C1 segment of cervical spinal cord (tissue), 14 donors: ENCODE measurements around the gene ABHD6.
"Not testable (repeated sequence)": the region's sequence is repeated elsewhere in the genome, so short reads cannot be mapped to it uniquely, and the experiment has no call there.

Experiments used
- DNase-seq, 14 donors: peaks; one replicate each; lab custom pipeline; 2025; lab: John Stamatoyannopoulos, UW

The ABHD6 gene

DNA sequence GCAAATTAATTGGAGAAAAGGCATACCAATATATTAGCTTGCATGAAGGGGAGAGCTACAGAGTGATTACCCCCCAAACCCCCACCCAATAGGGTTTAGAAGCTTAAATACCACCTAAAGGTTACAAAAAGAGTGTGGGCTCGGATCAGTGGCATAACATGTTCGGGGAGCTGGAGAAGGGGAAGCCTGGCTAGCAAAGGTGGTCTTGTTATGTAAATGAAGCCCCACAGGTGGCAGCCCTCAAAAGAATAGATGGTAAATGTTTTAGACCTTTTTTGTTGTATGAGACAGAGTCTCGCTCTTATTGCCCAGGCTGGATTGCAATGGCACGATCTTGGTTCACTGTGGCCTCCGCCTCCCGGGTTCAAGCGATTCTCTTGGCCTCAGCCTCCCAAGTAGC lies 84.2 kb downstream of the ABHD6 start:
- no peak for DNase-seq

DNA sequence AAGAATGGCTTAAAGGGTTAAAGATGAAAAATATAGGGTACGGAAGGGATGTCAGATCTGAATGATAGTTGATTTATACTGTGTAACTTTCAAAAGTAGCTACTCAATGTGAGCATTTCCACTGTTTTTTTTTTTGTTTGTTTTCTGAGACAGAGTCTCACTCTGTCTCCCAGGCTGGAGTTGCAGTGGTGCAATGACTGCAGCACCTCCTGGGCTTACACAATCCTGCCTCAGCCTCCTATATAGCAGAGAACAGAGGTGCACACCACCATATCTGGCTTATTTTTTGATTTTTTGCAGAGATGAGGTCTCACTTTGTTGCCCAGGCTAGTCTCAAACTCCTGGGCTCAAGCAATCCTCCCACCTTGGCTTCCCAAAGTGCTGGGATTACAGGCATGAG lies 85.2 kb downstream of the ABHD6 start:
- DNase-seq = no peak

DNA sequence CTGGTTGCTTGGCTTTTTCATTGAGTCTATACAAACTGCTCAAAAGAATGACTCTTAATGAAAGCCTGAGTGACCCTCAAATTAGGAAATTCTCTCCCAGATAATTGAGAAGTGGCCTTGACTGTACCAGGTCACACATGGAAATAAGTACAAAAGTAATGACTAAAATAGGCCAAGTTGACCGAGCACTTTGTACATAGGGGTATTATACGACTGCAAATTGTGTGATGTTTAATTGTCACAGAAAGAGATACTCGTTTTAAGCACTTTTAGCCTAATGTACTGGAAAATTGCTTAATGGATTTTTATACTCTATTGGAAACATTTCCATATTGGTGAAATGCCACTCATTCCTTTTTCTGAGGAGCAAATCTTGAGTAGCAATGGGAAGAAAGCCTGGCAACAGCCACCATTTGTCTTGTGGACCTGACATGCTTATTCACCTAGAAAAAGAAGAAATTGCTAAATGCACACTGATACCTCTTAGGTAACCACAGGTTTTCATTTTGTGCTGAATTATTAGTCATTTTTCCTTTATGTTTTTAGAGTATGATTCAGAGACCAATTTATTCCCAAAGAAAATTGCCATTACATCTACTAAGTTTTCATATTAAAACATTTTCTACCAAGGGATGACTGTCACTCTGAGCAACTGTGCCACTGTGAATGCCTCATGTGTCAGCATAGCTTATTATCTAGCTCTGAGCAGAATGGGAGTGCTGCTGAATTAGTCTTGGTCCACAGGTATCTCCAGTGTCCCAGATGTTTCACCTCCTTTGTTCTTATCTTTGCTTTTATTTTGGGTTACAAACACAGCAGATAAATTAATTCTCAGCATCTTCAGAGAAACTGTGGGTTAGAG lies 86.2 kb downstream of the ABHD6 start:
- no peak for DNase-seq

DNA sequence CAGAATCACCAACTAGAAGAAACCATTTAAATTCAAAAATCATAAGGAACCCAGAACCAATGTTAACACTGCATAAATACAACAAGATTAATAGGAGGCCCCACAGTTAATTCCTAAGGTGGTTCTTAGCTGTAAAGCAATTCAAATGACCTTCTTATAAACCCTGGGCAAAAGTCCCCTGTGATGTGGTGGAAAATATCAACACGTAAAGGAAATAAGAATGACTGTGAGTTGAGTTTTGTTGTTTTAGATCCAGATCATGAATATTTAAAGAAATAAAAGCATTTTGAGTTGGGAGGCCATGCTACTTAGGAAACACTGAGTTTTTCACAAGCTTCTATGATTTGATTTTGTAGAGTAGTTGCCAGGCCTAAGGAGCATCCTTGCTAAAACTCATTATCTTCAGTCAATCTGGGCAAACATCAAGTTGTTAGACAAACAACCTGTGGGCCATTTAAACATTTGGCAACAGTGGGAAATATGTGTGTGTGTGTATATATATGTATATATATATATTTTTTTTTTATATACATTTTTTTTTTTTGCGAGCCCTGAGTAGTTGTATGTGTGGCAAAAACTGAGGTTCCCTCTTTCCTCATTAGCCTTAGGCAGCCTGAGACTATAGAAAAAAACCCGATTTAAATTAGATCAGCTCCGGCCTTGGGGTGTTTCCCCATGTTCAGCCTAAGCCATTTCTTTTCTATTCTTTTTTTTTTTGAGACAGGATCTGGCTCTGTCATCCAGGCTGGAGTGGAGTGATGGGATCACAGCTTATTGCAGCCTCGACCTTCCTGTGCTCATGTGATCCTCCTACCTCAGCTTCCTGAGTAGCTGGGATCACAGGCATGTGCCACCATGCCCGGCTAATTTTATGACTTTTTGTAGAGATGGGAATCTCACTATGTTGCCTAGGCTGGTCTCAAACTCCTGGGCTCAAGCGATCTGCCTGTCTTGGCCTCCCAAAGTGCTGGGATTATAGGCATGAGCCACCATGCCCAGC lies 87.1 kb downstream of the ABHD6 start:
- DNase-seq = no peak

DNA sequence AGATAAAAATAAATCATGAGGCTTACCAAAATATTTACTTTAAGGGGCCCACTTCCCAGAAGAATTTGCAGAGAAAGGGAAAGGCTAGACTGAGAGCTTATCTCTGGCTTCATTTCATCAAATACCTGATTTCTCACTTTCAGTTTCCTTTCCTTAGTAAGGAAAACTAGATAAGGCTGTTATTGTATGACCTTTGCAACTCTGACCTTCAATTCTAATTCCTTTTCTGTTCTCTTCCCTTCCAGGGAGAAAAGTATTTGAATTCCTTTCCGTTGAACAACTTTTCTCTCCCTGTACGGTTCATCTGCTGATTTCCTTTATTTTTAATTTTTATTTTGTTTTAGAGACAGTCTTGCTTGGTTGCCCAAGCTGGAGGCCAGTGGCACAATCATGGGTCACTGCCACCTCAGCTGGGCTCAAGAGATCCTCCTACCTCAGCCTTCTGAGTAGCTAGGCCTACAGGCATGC lies 88.0 kb downstream of the ABHD6 start:
- no peak for DNase-seq

DNA sequence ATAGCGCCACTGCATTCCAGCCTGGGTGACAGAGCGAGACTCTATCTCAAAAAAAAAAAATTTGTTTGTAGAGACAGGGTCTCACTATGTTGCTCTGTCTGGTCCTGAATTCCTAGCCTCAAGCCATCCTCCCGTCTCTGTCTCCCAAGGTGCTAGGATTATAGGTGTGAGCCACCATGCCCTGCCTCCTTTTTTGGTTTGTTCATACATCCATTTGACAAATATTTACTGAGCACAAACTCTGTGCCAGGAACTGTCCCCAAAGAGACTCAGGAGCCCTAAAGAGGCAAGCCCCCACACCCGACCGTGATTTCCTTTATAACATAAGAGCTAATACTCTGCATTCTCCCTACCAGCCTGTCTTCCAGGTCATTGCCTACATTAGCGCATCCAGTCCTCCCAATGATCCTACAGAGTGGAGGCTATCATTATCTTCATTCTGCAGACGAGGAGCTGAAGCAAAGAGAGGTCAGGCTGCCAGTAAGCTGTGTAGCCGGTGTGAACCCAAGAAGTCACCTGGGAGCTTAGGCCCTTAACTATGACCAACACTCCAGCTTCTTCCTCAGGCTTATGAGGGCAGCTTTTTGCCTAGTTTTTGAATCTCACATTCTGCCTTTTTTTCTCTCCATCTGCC lies 88.8 kb downstream of the ABHD6 start:
- no peak for DNase-seq

DNA sequence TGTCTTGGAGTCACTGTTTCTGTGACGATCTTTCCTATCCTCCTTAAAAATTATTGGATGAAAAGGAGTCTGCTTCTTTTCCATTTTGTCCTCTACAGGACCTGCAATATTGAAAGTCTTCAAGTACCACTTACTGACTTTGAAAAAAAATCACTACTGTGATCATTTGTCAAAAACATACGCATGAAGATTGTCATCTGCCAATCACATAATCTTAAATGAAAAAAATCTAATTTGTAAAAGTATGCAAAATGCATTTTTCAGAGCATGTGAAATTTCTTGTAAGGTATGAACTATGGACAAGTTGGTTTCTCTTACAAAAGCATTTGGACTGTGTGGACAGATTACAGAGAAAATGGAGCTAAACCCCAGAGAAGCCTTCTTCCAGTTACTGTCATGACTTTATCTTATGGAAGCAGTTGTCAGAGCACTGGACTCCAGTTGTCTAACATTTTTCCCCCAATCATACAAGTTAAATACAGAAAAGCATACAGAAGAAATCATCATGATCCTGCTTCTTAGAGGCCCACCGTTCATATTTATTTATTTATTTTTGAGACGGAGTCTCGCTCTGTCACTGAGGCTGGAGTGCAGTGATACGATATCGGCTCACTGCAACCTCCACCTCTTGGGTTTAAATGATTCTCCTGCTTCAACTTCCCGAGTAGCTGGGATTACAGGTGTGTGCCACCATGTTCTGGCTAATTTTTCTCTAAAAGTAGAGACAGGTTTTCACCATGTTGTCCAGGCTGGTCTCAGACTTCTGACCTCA lies 91.7 kb downstream of the ABHD6 start:
- no peak for DNase-seq

DNA sequence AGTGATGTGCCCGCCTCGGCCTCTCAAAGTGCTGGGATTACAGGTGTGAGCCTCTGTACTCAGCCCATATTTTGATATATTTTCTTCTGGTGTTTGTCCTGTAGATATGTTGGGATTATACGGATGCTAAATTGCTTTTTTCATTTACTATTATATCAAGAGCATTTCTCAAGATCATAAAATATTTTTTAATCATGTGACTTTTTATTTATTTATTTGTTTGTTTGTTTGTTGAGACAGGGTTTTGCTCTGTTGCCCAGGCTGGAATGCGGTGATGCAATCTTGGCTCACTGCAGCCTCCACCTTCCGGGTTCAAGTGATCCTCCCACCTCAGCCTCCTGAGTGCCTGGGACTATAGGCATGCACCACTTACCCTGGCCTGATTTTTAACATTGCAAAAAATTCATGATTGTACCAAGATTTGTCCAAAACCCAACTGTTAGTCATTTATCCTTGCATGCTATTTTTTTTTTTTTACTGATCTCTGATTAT lies 92.4 kb downstream of the ABHD6 start:
- DNase-seq = no peak

DNA sequence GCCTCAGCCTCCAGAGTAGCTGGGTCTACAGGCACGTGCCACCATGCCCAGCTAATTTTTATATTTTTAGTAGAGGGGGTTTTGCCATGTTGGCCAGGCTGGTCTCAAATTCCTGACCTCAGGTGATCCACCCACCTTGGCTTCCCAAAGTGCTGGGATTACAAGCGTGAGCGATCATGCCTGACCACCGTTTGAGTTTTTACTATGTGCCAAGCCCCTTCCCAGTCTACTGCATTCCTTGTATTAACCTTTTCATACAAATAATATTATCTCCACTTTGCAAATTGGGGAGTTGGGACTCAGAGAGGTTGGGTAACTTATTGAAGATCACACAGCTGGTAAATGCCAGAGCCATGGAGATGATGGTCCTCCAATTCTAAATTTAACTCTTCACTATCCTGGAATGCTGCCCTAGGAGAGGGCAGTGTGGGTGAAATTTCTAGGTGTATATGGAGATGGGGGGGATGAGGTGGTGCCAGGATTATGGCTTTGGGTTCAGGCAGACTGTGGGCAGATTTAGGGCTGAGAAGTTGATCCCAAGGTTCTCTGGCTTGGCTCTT lies 94.1 kb downstream of the ABHD6 start:
- no peak for DNase-seq

DNA sequence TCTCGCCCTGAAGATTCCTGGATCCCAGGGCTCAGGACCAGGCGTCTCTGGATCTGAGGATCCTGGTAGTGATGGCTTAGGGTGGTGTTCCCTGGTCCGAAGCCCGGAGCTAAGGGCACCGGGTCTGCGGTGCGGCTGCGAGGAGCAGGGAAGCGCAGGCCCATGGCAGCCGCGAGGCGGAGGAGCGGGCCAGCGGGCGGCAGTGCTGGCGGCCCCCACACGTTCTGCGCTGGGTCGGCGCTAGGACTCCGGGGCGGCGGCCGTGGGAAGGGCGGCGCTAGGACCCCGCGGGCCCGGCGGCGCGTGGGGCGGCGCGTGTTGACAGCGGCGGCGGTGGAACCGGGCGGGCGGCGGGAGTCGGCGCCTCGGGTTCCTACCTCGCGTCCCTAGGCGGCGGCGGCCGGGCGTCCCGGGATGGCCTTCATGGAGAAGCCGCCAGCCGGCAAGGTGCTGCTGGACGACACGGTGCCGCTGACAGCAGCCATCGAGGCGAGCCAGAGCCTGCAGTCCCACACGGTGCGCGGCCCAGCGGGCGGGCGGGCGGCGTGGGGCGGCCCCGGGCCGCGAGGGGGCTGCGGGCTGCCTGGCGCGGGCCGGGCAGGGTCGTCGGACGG lies 95.1 kb downstream of the ABHD6 start, which contains the start of gene PXK:
TSS of gene PXK (plus strand) at position 318 of the 614 bp plus-strand sequence. CDS start at position 415, 97 bp downstream.
- DNase-seq = peak; percentile 13 to 90 (median 70)

DNA sequence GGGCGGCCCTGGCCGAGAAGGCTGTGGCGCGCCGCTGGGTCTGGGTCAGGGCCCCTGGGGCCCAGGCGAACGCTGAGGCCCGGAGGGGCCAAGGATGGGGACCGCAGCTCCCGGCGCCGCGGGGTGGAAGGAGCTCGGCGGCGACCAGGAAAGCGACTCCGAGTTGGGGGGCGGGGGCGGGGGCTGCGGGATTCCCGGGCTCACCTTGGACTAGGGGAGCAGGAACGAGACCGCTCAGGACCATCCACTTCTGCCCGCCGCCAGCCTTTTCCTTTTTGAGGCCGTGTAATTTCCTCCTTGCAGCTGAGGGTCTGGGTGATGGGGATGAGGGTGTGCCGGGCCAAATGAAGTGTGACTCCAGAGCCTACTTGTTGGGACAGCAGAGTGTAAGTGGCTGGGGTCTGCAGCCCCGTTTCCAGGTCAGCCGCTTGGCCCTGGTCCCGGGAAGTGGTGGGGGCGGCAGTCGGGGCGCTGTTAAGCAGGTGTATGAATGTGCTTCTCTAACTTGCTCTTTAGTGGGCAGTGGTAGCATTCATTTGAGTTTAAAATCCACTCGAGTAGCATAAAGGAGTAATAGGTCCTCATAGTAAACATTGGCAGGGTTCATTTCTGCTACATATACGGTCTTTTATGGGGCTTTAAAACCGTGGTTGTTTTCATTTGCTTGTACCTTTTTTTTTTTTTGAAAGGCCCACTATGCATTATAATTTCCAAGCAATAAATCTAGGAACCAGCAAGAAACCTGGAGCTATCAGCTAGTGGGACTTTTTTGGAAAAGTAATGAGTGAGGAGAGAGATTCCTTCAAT lies 95.8 kb downstream of the ABHD6 start:
- peak in 9 of 14 donors; percentile 18 to 56 (median 45) for DNase-seq

DNA sequence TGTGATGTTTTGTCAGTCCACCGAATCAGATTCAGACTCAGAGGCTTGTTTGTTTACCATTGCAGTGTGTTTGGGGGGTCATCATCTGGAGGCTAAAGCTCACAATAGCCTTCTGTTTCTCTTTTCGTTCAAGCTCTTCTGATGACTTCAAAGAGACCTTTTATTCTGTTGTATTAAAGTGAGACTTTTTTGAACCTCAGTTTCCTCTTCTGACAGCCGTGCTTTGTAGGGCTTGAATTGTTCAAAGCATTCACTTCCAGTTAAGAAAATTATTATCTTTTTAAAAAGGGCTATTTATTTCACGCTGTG lies 96.4 kb downstream of the ABHD6 start:
- DNase-seq = peak in 3 of 14 donors; percentile 12 to 36 (median 13)

DNA sequence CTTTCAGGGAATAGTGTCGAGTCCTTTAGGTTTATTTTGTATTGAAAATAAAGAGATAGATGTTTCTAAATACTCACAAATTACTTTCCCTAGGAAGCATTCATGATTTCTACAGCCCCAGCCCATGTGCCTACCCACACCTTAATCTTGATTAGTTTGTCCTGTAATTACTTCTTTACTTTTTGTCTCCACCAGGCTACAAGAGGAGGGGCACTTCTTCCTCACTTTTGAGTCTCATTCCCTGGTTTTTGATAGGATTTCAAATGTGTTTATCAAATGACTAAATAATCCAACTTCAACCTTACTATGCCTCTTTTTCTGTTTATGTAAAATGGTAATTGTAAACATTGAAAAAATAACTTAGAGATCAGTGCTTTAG lies 96.9 kb downstream of the ABHD6 start:
- no peak for DNase-seq

DNA sequence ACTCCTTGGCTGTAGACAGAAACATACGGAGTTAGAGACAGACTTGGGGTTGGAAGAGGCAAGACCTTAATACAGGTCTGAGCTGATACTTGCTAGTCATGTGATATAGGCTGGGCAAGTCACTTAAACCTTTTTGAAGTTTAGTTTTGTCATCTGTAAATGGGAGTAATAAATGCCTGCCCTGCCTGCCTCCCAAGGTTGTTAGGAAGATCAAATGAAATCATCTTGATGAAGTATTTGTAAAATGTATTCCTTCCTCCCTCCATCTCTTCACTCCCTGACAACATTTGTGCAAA lies 98.0 kb downstream of the ABHD6 start:
- DNase-seq = no peak

DNA sequence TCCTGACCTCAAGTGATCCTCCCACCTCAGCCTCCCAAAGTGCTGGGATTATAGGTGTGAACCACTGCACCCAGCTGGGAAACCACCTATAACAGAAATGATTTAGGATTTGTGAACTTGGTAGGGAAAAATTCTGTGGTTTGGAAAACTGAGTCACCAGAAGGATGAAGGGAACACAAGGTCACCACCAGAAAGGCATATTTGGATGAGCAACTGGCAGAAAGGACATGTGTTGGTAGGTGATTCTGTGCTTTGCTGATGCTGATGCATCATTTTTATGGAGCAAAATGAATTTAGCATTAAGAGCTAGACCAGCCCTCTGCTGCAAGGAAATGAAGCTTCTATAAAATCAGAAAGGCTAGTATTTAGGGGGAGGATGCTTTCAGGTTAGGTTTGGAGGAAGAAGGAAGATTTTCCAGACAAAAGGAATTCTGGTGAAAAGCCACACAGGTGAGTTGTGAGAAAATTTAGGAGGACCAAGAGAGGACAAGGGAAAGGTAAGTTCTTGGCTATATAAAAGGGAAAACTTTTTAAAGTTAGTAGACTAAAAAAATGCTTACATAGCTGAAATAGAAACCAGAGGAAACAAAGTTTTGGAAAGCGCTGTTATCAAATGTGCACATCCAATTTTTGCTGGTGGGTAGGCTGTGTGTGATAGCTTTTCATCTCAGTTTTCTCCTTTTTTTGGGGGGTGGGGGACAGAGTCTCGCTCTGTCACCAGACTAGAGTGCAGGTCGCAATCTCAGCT lies 98.7 kb downstream of the ABHD6 start:
- DNase-seq = no peak

DNA sequence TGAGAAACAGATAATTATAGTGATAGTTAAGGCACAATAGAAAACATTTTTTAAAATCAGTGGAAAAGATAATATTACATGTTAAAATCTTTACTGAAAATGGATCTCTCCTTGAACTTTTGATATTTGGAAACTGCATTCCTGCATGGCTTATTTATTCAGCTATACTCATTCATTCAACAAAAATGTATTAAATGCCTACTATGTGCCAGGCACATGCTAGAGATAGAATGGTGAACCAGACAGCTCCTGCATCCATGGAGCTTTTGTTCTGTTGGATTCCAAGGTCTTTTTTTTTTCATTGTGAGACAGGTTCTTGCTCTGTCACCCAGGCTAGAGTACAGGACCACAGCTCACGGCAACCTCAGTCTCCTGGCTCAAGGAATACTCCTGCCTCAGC lies 99.6 kb downstream of the ABHD6 start:
- DNase-seq = no peak

DNA sequence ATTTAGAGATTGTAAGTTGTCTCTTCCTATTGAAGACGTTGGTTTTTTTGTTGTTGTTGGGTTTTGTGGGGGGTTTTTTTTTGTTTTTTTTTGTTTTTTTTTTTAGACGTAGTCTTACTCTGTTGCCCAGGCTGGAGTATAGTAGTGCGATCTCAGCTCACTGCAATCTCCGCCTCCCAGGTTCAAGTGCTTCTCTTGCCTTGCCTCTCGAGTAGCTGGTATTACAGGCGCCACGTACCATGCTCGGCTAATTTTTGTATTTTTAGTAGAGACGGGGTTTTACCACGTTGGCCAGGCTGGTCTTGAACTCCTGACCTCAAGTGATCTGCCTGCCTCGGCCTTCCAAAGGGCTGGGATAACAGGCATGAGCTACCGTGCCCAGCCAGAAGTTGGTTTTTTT lies 101.6 kb downstream of the ABHD6 start:
- DNase-seq = not testable (repeated sequence)

DNA sequence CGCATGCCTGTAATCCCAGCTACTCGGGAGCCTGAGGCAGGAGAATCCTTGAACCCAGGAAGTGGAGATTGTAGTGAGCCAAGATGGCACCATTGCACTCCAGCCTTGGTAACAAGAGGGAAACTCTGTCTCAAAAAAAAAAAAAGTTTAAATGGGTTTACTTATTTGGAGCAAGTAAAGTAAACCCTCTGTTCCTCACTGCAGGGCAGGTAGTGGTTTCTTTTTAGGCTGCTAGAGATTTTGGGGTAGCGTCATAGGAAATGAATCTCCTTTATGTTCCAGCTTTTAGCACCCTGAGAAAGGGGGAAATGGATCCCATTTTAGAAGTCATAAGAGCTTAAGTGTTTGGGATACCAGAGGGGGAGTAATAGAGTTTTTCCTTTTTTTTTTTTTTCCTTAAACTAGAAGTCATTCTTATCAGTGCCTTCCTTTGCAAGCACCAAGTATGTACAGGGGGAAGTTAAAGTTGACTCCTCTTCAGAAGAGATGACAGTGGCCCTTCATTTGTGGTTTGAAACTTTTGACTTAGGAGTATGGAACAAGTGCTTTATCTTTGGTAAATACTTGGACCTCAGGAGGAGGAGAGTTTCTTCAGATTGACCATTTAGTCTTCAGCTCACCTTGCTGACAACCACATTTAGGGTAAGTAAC lies 103.1 kb downstream of the ABHD6 start:
- no peak for DNase-seq
